Astrocyte (in vitro differentiated cells and primary cell): ENCODE results near the gene CCDC3.

Source experiments
- EZH2 ChIP-seq: IDR thresholded peaks from 2 replicates; pipeline ENCODE4 v1.6.1; 2012; ENCODE audit warnings: mild to moderate bottlenecking, low read length, inconsistent platforms; ENCODE audit not compliant: insufficient read depth
- TF ChIP-seq, protein P1 (sequence below): IDR thresholded peaks from 2 replicates; pipeline ENCODE4 v1.5.1; 2011; ENCODE audit warnings: low read depth, mild to moderate bottlenecking, inconsistent platforms, low read length, moderate library complexity; ENCODE audit not compliant: insufficient read depth

DNA sequence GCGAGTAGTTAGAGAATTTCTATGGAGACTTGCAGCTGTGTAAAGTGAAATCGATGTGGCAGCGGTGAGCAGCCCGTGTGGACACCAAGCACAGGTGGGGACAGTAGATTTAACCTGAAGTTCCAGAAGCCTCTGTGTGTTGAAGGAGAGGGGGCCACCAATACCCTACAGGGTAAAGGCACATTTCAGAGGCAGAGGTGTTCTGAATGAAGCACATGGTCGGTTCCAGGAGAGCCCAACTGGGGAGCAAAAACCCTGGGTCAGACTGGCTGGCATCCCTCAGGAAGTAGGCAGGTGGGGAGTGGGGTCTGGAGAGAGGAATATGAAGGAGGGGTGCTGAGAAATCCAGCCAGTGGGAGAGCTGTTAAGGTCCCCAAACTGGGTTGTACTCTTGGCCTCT is 76.6 kb downstream of the CCDC3 start:
- TF ChIP-seq, protein P1, sequence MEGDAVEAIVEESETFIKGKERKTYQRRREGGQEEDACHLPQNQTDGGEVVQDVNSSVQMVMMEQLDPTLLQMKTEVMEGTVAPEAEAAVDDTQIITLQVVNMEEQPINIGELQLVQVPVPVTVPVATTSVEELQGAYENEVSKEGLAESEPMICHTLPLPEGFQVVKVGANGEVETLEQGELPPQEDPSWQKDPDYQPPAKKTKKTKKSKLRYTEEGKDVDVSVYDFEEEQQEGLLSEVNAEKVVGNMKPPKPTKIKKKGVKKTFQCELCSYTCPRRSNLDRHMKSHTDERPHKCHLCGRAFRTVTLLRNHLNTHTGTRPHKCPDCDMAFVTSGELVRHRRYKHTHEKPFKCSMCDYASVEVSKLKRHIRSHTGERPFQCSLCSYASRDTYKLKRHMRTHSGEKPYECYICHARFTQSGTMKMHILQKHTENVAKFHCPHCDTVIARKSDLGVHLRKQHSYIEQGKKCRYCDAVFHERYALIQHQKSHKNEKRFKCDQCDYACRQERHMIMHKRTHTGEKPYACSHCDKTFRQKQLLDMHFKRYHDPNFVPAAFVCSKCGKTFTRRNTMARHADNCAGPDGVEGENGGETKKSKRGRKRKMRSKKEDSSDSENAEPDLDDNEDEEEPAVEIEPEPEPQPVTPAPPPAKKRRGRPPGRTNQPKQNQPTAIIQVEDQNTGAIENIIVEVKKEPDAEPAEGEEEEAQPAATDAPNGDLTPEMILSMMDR = no peak
- TF ChIP-seq EZH2 = no peak
